Liver (tissue), 2 donors: Measurements from ENCODE around the gene TBL1XR1.

Experiments
- CTCF ChIP-seq: fragments of 150-350 bp; IDR thresholded peaks from 2 replicates; pipeline ENCODE4 v1.5.1; 2017; ENCODE audit warnings: improper control_type of control experiment, low read depth, low read length; ENCODE audit not compliant: missing input control
- YY1 ChIP-seq: IDR thresholded peaks from 2 replicates; pipeline ENCODE4 v1.6.1; 2016; ENCODE audit warnings: antibody characterized with exemption, mild to moderate bottlenecking
- donor health status: healthy.

- TF ChIP-seq CTCF: no peak
- no peak for TF ChIP-seq YY1
These were observed 127.6 kb downstream of the TBL1XR1 start for GRCh38 chr3:177069514-177070329.
